Epithelial cell of proximal tubule (primary cell): ENCODE measurements around the gene ARMC8. TPM values are rescaled to one million over a fixed set of nuclear protein-coding genes. Genes with fewer than 3 reads are reported as not detected.

ENCODE experiments used
- DNase-seq: peaks from one replicate; pipeline ENCODE4 v3.0.0-alpha.2; 2011; ENCODE audit warnings: low read depth
- H3K4me3 ChIP-seq: 2 replicates; pipeline ENCODE4 v1.5.1; 2011; ENCODE audit warnings: low read depth, mild to moderate bottlenecking, low read length
- total RNA-seq: library from RNA; depleted of rRNA; stranded (reverse); fragments of >200 nt; gene quantifications from 2 replicates; pipeline ENCODE4 v1.2.3, GENCODE V29; 2015
- TF ChIP-seq, protein P1 (sequence below): conservative IDR thresholded peaks from 2 replicates; pipeline ENCODE4 v1.5.1; 2012; ENCODE audit warnings: low read depth, mild to moderate bottlenecking, low read length

The ARMC8 gene
- total RNA-seq, 1 donor from 2014 or later, result 31.9 TPM

DNA sequence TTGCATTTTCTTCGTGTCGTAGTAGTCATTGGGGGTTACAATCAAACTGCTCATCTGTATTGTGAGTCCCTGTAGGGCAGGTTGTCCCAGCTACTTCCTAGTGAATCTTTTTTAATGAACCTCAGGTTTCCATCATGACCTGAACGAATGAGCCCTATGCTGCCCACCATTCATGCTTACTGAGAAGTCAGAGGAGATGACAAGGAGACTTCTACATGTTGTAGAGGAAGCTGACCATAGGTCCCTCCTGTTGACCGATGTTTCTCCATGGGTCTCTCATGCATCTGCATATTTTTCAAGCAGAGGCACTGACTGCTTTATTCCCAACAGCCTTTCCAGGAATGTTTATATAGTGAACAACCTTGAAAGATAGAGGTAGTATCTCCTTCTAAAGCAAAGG is 147.5 kb downstream of the ARMC8 start:
- TF ChIP-seq, protein P1, sequence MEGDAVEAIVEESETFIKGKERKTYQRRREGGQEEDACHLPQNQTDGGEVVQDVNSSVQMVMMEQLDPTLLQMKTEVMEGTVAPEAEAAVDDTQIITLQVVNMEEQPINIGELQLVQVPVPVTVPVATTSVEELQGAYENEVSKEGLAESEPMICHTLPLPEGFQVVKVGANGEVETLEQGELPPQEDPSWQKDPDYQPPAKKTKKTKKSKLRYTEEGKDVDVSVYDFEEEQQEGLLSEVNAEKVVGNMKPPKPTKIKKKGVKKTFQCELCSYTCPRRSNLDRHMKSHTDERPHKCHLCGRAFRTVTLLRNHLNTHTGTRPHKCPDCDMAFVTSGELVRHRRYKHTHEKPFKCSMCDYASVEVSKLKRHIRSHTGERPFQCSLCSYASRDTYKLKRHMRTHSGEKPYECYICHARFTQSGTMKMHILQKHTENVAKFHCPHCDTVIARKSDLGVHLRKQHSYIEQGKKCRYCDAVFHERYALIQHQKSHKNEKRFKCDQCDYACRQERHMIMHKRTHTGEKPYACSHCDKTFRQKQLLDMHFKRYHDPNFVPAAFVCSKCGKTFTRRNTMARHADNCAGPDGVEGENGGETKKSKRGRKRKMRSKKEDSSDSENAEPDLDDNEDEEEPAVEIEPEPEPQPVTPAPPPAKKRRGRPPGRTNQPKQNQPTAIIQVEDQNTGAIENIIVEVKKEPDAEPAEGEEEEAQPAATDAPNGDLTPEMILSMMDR, result no peak
- DNase-seq, result no peak
- no peak overlapping the region for H3K4me3 ChIP-seq

DNA sequence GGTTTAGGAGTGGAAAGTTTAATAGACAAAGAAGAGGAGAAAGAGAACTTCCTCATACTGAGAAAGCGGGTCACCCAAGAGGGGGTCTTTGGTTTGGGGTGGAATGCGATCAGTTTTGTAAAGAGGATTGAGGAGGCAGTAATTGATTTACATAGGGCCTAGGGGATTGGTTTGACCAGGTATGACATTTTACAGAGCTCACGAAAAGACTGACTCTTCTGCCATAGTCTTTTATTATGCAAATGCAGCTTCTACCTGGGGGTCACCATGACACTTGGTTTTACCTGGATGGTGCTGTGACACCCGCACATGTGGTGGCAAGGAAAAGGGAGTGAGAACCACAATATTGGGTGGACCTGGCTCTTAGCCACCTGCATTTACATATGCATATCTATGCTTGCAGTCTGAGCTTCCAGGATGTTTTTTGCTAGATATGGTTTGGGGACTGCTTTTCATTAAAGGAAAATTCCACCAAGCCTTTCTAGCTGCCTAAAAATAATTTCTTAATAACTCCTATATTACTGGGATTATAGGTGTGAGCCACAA is 149.4 kb downstream of the ARMC8 start:
- DNase-seq, result no peak
- TF ChIP-seq, protein P1, result no peak
- H3K4me3 ChIP-seq, result no peak overlapping the region

DNA sequence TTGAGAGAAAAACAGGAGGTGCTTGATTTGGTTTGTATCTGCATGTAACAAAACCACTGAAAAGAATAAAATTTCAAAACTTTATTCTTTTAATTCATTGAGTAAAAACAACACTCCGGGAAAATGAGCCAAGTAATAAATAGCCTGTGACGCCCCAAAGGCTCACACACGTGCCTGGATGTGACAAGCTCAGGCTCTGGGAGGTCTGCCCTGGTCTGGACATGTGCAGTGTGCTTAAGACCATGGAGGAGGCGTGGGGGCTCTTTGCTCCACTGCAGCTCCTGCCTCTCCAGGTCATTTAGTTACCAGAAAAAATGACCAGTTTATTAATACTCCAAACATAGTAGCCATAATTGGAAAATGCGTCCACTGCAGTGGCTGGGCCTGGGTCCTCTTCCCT is 151.1 kb downstream of the ARMC8 start:
- H3K4me3 ChIP-seq, result no peak overlapping the region
- no peak for DNase-seq
- TF ChIP-seq, protein P1, result no peak

DNA sequence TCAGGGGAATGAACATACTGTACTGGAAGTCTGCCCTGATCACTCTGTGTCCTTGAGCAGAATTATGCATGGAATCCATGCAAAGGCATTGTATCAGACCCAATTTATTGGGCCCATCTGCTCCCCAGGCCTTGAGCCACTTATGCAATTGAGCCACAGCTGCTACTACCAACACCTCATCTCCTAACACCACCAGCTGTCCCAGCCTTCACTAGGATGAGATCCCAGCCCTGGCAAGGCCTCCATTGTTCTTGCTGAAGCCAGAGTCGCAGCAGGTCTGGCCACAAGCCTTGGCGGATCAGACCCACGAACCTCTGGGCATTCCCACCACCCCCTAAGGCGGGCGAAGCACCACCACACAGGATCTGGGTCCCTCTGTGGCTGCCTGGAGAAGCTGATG is 151.7 kb downstream of the ARMC8 start:
- H3K4me3 ChIP-seq, result no peak overlapping the region
- TF ChIP-seq, protein P1, result no peak
- DNase-seq, result no peak

DNA sequence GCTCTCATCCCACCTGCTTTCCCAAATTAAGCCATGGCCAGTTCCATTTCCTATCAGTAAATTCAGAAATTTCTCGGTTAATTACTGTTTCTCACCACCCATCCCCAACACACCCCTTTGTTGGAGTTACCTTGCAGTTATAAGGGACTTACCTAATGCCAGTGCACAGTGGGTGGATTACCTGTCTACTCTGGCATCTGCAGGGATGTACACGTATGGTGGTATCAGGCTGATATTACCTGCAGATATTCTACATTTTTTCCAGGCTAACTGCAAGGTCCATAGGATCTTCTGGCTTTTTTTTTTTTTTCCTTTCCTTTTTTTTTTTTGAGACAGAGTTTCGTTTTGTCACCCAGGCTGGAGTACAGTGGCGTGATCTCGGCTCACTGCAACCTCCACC is 153.4 kb downstream of the ARMC8 start:
- DNase-seq, result no peak
- H3K4me3 ChIP-seq, result no peak overlapping the region
- TF ChIP-seq, protein P1, result no peak

DNA sequence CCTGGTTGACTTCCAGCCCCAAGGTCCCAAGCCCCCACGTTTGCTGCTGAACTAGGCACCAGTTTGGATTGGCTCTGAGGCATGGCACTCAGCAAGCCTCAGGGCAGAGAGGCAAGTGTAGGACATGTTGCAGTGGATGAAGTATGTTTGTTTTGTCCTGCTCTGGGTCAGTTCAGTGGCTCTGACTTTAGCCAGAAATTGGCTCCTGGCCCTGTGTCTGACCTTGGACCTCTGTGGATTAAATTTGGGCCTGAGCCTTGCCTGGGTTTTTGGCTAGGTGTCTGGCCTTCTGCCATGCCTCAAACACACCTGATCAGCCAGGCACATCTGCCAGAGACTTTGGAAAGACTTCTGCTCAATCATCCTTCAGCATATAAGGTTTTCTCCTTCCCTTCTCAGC is 157.7 kb downstream of the ARMC8 start:
- H3K4me3 ChIP-seq, result no peak overlapping the region
- TF ChIP-seq, protein P1, result no peak
- no peak for DNase-seq

Other genes with a start within 250 kb of the ARMC8 start
- not detected in 2 replicates for gene CLDN18, start 177.1 kb upstream of the ARMC8 start, total RNA-seq
- 5.9 and 9.7 TPM in 2 replicates for gene DZIP1L, start 71.7 kb upstream of the ARMC8 start, total RNA-seq
- gene A4GNT, start 54.9 kb upstream of the ARMC8 start, total RNA-seq, result not detected in 2 replicates
- gene DBR1, start 12.4 kb upstream of the ARMC8 start, total RNA-seq, result 11.8 and 22.4 TPM in 2 replicates
- 0.43 TPM in 1 of 2 replicates, not detected in the other for gene NME9, start 142.6 kb downstream of the ARMC8 start, total RNA-seq
- 12.7 and 17.2 TPM in 2 replicates for gene MRAS, start 161.3 kb downstream of the ARMC8 start, total RNA-seq
- 0.87 and 2.2 TPM in 2 replicates for gene ESYT3, start 247.3 kb downstream of the ARMC8 start, total RNA-seq